ENCODE data around the gene G3BP1. TPM values are rescaled to one million over a fixed set of nuclear protein-coding genes. Genes with fewer than 3 reads are reported as not detected.
"Not testable (repeated sequence)": the region's sequence is repeated elsewhere in the genome, so short reads cannot be mapped to it uniquely, and the experiment has no call there.

Gene G3BP1
- total RNA-seq, 5 donors from 2014 or later (not counting 1 experiment from before 2014, with no cell fraction given), result 109 to 185 (median 170) TPM

GRCh38 chr5:151783664-151784063 is 11.9 kb downstream of the G3BP1 start:
- H3K27ac ChIP-seq (ENCODE audit: low read length); H3K9me3 Mint-ChIP-seq; ATAC-seq (replicated peaks in 1 of 4); H3K27me3 ChIP-seq (replicated peaks in 1 of 2; ENCODE audit: control insufficient read depth in 2 of 2, extremely low read depth in 1 of 2, insufficient read depth in 2 of 2, low read length in 1 of 2); H3K27ac Mint-ChIP-seq; DNase-seq; H3K4me3 ChIP-seq (ENCODE audit: control insufficient read depth in 1 of 2, extremely low read depth in 1 of 2, low read length in 1 of 2); H3K9me3 ChIP-seq; POLR2A ChIA-PET; H3K27me3 Mint-ChIP-seq: not testable (repeated sequence)
- WGBS (ENCODE audit: insufficient coverage), result 95% methylated on average over 3 of the region's 16 CpGs
- Mint-ChIP-seq H3K4me3 (peak overlapping the region in 1 of 3 donors; percentile 41), H3K4me1 (peaks cover 73 to 79% (median 74%) of the 10 kb centered on the region in 3 donors), H3K36me3 (peaks cover 13% of the 10 kb centered on the region)
- H3K4me1 ChIP-seq (ENCODE audit: control insufficient read depth in 1 of 2, extremely low read depth in 1 of 2, insufficient read depth in 2 of 2, low read length in 2 of 2), result peaks cover 15 to 25% of the 10 kb centered on the region in 2 experiments
- peaks cover 0 to 19% of the 10 kb centered on the region in 2 donors for H3K36me3 ChIP-seq (ENCODE audit: control insufficient read depth in 2 of 2, extremely low read depth in 1 of 2, insufficient read depth in 1 of 2, low read length in 1 of 2)
- CTCF ChIA-PET, result interaction anchor here in 1 of 2 donors (1.6 kb wide), 1 partner anchor 12 kb away, joined by 5 read pairs; the partner anchor contains the start of gene G3BP1

GRCh38 chr5:151784141-151784540 is 12.4 kb downstream of the G3BP1 start:
- POLR2A ChIA-PET, result interaction anchor here in 1 of 2 donors (0.8 kb wide), 1 partner anchor 13 kb away, joined by 3 read pairs; the partner anchor contains the start of gene G3BP1
- no peak for ATAC-seq (replicated peaks in 1 of 4)
- H3K36me3 ChIP-seq (ENCODE audit: control insufficient read depth in 2 of 2, extremely low read depth in 1 of 2, insufficient read depth in 1 of 2, low read length in 1 of 2), result peaks cover 0 to 24% of the 10 kb centered on the region in 2 donors
- Mint-ChIP-seq H3K4me3 (peak overlapping the region in 1 of 3 donors; percentile 41), H3K27me3 (no peaks in the 10 kb centered on the region), H3K4me1 (peaks cover 68 to 74% (median 69%) of the 10 kb centered on the region in 3 donors), H3K9me3 (no peaks in the 10 kb centered on the region), H3K27ac (no peak overlapping the region), H3K36me3 (peaks cover 16% of the 10 kb centered on the region)
- CTCF ChIA-PET, result interaction anchor here in 1 of 2 donors (1.6 kb wide), 1 partner anchor 13 kb away, joined by 5 read pairs; the partner anchor contains the start of gene G3BP1
- no peak overlapping the region for H3K27ac ChIP-seq (ENCODE audit: low read length)
- H3K27me3 ChIP-seq (replicated peaks in 1 of 2; ENCODE audit: control insufficient read depth in 2 of 2, extremely low read depth in 1 of 2, insufficient read depth in 2 of 2, low read length in 1 of 2), result no peaks in the 10 kb centered on the region
- no peak for DNase-seq
- H3K4me1 ChIP-seq (ENCODE audit: control insufficient read depth in 1 of 2, extremely low read depth in 1 of 2, insufficient read depth in 2 of 2, low read length in 2 of 2), result peaks cover 15 to 21% of the 10 kb centered on the region in 2 experiments
- WGBS (ENCODE audit: insufficient coverage), result 60% methylated on average over 1 of the region's 3 CpGs
- H3K9me3 ChIP-seq, result no peaks in the 10 kb centered on the region
- H3K4me3 ChIP-seq (ENCODE audit: control insufficient read depth in 1 of 2, extremely low read depth in 1 of 2, low read length in 1 of 2), result no peak overlapping the region

GRCh38 chr5:151786468-151786867 is 14.7 kb downstream of the G3BP1 start:
- H3K9me3 ChIP-seq, result no peaks in the 10 kb centered on the region
- ATAC-seq (replicated peaks in 1 of 4) (no peak), DNase-seq (no peak)
- ChIA-PET CTCF (no interaction called here), POLR2A (interaction anchor here in 1 of 2 donors (1.3 kb wide), 1 partner anchor 13 kb away, joined by 8 read pairs; no protein-coding TSS in a partner anchor)
- H3K27me3 Mint-ChIP-seq, result no peaks in the 10 kb centered on the region
- no peak overlapping the region for H3K4me3 ChIP-seq (ENCODE audit: control insufficient read depth in 1 of 2, extremely low read depth in 1 of 2, low read length in 1 of 2)
- H3K27ac ChIP-seq (ENCODE audit: low read length), result no peak overlapping the region
- H3K4me1 ChIP-seq (ENCODE audit: control insufficient read depth in 1 of 2, extremely low read depth in 1 of 2, insufficient read depth in 2 of 2, low read length in 2 of 2), result peaks cover 11 to 16% of the 10 kb centered on the region in 2 experiments
- no peak overlapping the region for H3K4me3 Mint-ChIP-seq
- H3K27ac Mint-ChIP-seq, result peak overlapping the region in 1 of 2 donors; percentile 67
- WGBS (ENCODE audit: insufficient coverage), result 73% methylated on average over 2 of the region's 4 CpGs
- H3K4me1 Mint-ChIP-seq, result peaks cover 54 to 59% (median 58%) of the 10 kb centered on the region in 3 donors
- no peaks in the 10 kb centered on the region for H3K9me3 Mint-ChIP-seq
- no peaks in the 10 kb centered on the region for H3K27me3 ChIP-seq (replicated peaks in 1 of 2; ENCODE audit: control insufficient read depth in 2 of 2, extremely low read depth in 1 of 2, insufficient read depth in 2 of 2, low read length in 1 of 2)
- H3K36me3 Mint-ChIP-seq, result peaks cover 36% of the 10 kb centered on the region
- H3K36me3 ChIP-seq (ENCODE audit: control insufficient read depth in 2 of 2, extremely low read depth in 1 of 2, insufficient read depth in 1 of 2, low read length in 1 of 2), result peaks cover 6 to 43% of the 10 kb centered on the region in 2 donors

- ChIA-PET POLR2A (no interaction called here), CTCF (interaction anchor here (0.6 to 1.2 kb wide), 2 partner anchors 11 to 35 kb away, joined by 3 read pairs; no protein-coding TSS in a partner anchor)
- Histone ChIP-seq H3K27ac (ENCODE audit: low read length) (no peak overlapping the region), H3K9me3 (no peaks in the 10 kb centered on the region), H3K36me3 (ENCODE audit: control insufficient read depth in 2 of 2, extremely low read depth in 1 of 2, insufficient read depth in 1 of 2, low read length in 1 of 2) (peaks cover 11 to 55% of the 10 kb centered on the region in 2 donors), H3K27me3 (replicated peaks in 1 of 2; ENCODE audit: control insufficient read depth in 2 of 2, extremely low read depth in 1 of 2, insufficient read depth in 2 of 2, low read length in 1 of 2) (no peaks in the 10 kb centered on the region), H3K4me3 (ENCODE audit: control insufficient read depth in 1 of 2, extremely low read depth in 1 of 2, low read length in 1 of 2) (no peak overlapping the region), H3K4me1 (ENCODE audit: control insufficient read depth in 1 of 2, extremely low read depth in 1 of 2, insufficient read depth in 2 of 2, low read length in 2 of 2) (peaks cover 6 to 16% of the 10 kb centered on the region in 2 experiments)
- 83% methylated on average over 1 of the region's 6 CpGs for WGBS (ENCODE audit: insufficient coverage)
- DNase-seq (no peak), ATAC-seq (replicated peaks in 1 of 4) (no peak)
- Mint-ChIP-seq H3K27ac (no peak overlapping the region), H3K9me3 (no peaks in the 10 kb centered on the region), H3K27me3 (no peaks in the 10 kb centered on the region), H3K4me1 (peaks cover 45 to 54% (median 51%) of the 10 kb centered on the region in 3 donors), H3K36me3 (peaks cover 44% of the 10 kb centered on the region), H3K4me3 (no peak overlapping the region)
Observed at GRCh38 chr5:151787817-151788216, 16.1 kb downstream of the G3BP1 start.

- Mint-ChIP-seq H3K27ac (no peak overlapping the region), H3K4me1 (peaks cover 36 to 39% (median 37%) of the 10 kb centered on the region in 3 donors), H3K27me3 (no peaks in the 10 kb centered on the region), H3K36me3 (peaks cover 67% of the 10 kb centered on the region), H3K9me3 (no peaks in the 10 kb centered on the region), H3K4me3 (no peak overlapping the region)
- ChIA-PET CTCF (no interaction called here), POLR2A (no interaction called here)
- Histone ChIP-seq H3K4me1 (ENCODE audit: control insufficient read depth in 1 of 2, extremely low read depth in 1 of 2, insufficient read depth in 2 of 2, low read length in 2 of 2) (no peaks in the 10 kb centered on the region), H3K27me3 (replicated peaks in 1 of 2; ENCODE audit: control insufficient read depth in 2 of 2, extremely low read depth in 1 of 2, insufficient read depth in 2 of 2, low read length in 1 of 2) (no peaks in the 10 kb centered on the region), H3K36me3 (ENCODE audit: control insufficient read depth in 2 of 2, extremely low read depth in 1 of 2, insufficient read depth in 1 of 2, low read length in 1 of 2) (peaks cover 12 to 92% of the 10 kb centered on the region in 2 donors), H3K4me3 (ENCODE audit: control insufficient read depth in 1 of 2, extremely low read depth in 1 of 2, low read length in 1 of 2) (no peak overlapping the region), H3K9me3 (no peaks in the 10 kb centered on the region), H3K27ac (ENCODE audit: low read length) (no peak overlapping the region)
- no peak for DNase-seq
- no peak for ATAC-seq (replicated peaks in 1 of 4)
- WGBS (ENCODE audit: insufficient coverage), result 92% methylated on average over 3 of the region's 3 CpGs
Observed at GRCh38 chr5:151793358-151793757, 21.6 kb downstream of the G3BP1 start.

GRCh38 chr5:151795426-151795825 is 23.7 kb downstream of the G3BP1 start:
- no peaks in the 10 kb centered on the region for H3K27me3 Mint-ChIP-seq
- ATAC-seq (replicated peaks in 1 of 4), result no peak
- DNase-seq, result no peak
- no peaks in the 10 kb centered on the region for H3K9me3 ChIP-seq
- peaks cover 11 to 92% of the 10 kb centered on the region in 2 donors for H3K36me3 ChIP-seq (ENCODE audit: control insufficient read depth in 2 of 2, extremely low read depth in 1 of 2, insufficient read depth in 1 of 2, low read length in 1 of 2)
- H3K27ac ChIP-seq (ENCODE audit: low read length), result no peak overlapping the region
- no peak overlapping the region for H3K4me3 Mint-ChIP-seq
- peaks cover 65% of the 10 kb centered on the region for H3K36me3 Mint-ChIP-seq
- ChIA-PET POLR2A (no interaction called here), CTCF (no interaction called here)
- H3K4me1 Mint-ChIP-seq, result peaks cover 35 to 36% (median 36%) of the 10 kb centered on the region in 3 donors
- H3K27me3 ChIP-seq (replicated peaks in 1 of 2; ENCODE audit: control insufficient read depth in 2 of 2, extremely low read depth in 1 of 2, insufficient read depth in 2 of 2, low read length in 1 of 2), result no peaks in the 10 kb centered on the region
- H3K27ac Mint-ChIP-seq, result no peak overlapping the region
- no peak overlapping the region for H3K4me3 ChIP-seq (ENCODE audit: control insufficient read depth in 1 of 2, extremely low read depth in 1 of 2, low read length in 1 of 2)
- no CpG with 5 or more reads among the region's 1 CpG for WGBS (ENCODE audit: insufficient coverage)
- no peaks in the 10 kb centered on the region for H3K9me3 Mint-ChIP-seq
- H3K4me1 ChIP-seq (ENCODE audit: control insufficient read depth in 1 of 2, extremely low read depth in 1 of 2, insufficient read depth in 2 of 2, low read length in 2 of 2), result no peaks in the 10 kb centered on the region

All from T-cell (primary cell).